ENCODE measurements around the gene LCA5L.
A peak's percentile ranks its signal among the peaks of the same experiment; 100 is the strongest.

Gene LCA5L

DNA sequence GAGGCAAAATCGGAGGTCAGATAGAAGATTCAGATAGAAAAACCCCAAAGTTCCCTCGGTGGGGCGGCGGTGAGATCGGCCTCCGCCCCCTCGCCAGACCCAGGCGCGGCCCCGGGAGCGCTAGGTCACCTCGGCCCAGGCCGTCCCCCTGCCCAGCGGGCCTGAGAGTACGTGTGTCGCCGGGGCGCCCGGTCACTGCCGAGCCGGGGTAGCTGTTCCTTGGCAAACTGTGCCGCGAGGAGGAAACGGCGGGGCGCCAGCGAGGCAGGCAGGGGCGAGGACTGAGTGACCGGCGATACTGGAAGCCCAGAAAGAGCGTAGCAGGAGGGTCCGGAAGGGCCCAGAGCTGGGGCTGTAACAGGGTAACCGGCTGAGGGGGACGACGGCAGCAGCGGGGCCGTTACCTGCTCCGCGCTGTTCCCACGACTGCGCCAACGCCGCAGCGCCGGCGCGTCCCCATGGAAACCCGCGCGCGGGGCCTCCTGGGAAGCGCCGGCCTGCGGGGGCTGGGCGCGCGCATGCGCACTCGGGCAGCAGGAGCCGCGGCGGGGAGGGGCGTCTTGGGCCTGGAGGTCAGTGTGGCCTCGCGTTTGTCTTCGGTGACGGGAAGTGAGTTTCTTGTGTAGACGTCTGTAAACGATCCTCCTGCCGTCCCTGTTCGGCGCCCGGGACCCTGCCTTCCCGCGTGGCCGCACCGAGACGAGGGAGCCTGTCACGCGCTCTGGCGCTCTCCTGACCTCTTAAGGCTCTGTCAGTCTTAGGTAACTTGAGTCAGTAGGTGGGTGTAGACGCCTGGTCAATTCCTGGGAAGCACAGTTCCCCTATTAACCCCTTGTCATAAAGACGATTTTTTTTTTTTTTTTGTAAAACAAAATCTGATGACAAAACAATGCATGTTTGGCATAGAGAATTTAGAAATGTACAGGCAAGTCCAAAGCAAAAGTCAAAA lies at the start of gene LCA5L:
Gene LCA5L (minus strand): TSS at position 458 of the 949 bp plus-strand sequence. CDS start 17,285 bp downstream, outside the sequence.
- DNase-seq (ENCODE audit: low spot score): peak; percentile 100

DNA sequence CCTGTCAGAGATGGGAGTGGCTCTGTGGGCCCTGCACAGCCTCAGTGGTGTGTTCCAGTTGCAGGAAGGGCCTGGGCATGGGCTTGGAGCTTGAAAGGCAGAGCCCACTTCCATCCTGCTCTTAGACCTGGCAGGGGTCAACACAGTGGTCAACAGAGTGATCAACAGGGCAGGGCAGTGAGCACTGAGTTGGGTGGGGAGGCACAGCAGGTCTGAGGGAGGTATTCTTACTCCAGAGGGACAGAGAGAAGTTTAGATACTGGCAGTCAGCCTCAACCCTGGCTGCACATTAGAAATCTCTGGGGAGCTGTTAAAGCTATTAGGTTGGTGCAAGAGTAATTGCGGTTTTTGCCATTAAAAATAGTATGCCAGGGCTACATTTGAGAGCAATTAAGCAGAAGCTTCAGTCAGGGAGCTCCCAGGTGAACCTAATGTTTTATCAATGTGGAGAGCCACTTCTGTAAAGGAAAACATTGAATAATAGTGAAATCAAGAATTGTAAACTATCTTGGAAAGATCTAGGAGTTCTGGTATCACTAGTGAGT lies 43.9 kb upstream of the LCA5L start:
- DNase-seq (ENCODE audit: low spot score): no peak

DNA sequence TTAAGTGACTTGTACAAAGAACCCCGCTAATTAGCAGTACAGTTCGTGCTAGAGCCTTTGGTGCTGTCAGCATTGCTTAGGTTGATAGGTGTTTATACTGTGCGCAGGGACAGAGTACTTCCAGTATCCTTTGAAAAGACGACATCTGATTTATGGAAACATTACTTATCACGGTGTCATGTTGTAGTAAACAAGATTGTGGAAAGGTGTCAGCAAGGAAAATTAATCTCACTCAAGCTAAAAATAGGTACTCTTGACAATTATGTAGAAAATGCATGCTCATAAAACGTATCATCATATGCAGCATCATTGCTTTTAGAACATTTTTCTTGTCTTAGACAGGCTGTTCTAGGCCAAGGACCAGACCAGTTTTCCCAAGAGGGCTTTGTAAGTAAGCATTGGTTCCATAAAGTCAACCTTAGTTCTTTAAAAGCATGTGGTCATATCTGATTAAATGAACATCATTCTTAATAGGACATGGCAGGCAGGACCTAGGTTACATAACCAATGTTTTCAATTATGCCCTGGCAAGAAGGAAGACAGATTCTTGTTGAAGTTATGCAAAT lies 39.2 kb upstream of the LCA5L start:
- DNase-seq (ENCODE audit: low spot score): no peak

- DNase-seq (ENCODE audit: low spot score): no peak
Observed at GRCh38 chr21:39483917-39484316, 38.3 kb upstream of the LCA5L start.

- DNase-seq (ENCODE audit: low spot score): no peak
Observed at GRCh38 chr21:39481886-39482285, 36.3 kb upstream of the LCA5L start.

- no peak for DNase-seq (ENCODE audit: low spot score)
Observed at GRCh38 chr21:39480271-39480670, 34.7 kb upstream of the LCA5L start.

DNA sequence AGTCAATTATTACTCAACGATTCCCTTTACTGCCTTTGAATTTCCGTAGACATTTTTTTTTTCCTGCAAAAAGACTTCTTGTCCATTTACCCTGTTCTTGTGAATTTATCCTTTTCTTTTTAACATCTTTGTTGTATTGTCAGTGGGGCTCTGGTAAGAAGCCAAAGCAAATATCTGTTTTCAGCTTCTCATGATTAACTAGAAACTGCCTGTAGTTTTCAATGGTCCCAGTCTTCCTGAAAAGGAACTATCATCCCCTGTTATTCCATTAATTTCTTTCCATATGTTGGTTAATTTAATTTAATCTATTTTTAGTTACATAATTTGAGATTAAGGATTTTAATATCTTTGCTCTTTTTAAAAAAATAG lies 34.2 kb upstream of the LCA5L start:
- DNase-seq (ENCODE audit: low spot score): no peak

DNA sequence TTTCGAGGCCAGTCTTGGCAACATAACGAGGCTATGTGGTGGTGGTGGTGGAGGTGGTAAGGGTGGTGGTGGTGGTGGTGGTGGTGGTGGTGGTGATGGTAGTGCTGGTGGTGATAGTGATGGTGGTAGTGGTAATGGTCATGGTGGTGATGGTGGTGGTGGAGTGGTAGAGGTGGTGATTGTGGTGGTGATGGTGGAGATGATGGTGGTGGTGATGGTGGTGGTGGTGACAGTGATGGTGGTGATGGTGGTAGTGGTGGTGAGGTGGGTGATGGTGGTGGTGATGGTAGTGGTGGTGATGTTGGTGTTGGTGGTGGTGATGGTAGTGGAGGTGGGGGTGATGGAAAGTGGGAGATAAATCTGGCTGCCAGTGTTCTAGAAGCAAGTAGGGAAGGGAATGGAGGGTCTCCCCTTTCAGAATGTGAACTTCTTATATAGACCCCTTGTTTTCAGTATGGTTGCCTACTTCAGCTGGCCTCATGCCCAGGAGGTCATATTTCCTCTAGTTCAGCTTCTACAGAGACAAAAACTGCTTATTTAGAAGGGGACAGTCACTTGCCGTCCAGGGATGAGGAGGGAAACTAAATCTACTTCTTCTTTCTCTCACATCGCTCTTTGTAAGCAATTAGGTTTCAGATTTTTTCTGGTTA lies 33.7 kb upstream of the LCA5L start:
- no peak for DNase-seq (ENCODE audit: low spot score)

GRCh38 chr21:39474611-39475010 lies 29.0 kb upstream of the LCA5L start:
- DNase-seq (ENCODE audit: low spot score): no peak

DNA sequence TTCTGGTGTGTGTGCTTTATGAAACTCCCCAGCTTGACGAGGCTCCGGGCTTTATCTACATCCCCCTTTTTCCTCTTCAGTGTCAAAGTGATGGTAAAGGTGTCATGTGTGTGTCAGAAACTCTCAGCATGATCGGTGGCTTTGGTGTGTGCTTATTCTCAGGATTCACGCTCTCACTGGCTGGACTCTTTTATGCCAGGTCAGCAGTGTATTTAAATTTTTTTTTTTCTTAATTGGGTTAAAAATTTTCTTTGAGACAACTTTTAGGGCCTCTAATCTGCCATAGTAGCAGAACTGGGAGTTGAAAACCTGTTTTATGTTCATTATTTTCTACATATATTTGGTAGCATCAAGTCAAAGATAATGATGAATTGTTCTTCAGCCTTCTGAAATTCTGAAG lies 27.2 kb upstream of the LCA5L start:
- DNase-seq (ENCODE audit: low spot score): no peak

DNA sequence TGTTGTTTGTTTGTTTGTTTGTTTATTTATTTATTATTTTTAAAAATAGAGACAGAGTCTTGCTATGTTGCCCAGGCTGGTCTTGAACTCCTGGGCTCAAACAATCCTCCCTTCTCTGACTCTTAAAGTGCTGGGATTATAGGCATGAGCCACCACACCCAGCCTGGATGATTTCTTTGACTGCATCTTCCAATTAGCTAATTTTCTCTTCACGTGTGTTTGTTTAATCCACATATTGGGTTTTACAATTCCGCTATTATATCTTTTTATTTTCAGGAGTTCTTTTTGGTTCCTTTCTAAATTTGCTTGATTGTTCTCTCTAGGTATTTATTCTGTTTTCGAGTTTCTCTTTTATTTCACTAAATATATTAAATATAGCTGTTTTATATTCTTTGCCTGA lies 26.0 kb upstream of the LCA5L start:
- no peak for DNase-seq (ENCODE audit: low spot score)

- DNase-seq (ENCODE audit: low spot score): no peak
Observed at GRCh38 chr21:39468559-39468958, 23.0 kb upstream of the LCA5L start.

GRCh38 chr21:39467746-39468145 lies 22.2 kb upstream of the LCA5L start:
- DNase-seq (ENCODE audit: low spot score): no peak

- no peak for DNase-seq (ENCODE audit: low spot score)
Observed at GRCh38 chr21:39466584-39466983, 21.0 kb upstream of the LCA5L start.

DNA sequence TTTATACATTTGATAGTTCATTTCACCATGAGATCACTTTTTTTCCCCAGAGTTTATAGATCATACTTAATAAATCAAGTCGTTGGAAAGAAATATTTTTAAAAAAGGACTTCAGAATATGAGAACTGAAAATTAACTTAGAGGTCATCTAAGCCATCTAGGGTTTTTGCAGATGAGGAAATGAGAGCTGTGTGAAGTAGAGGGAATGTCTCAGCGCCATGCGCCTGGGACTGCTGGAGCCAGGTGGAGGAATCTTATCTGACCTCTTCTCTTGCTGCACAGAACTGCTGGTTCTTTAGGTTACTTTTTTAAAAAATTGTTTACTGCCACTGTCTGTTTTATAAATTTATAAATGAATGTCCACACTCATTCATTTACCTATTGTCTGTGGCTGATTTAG lies 17.7 kb upstream of the LCA5L start:
- no peak for DNase-seq (ENCODE audit: low spot score)

- no peak for DNase-seq (ENCODE audit: low spot score)
Observed at GRCh38 chr21:39461419-39461818, 15.8 kb upstream of the LCA5L start.

- no peak for DNase-seq (ENCODE audit: low spot score)
Observed at GRCh38 chr21:39456665-39457064, 11.1 kb upstream of the LCA5L start.

- DNase-seq (ENCODE audit: low spot score): no peak
Observed at GRCh38 chr21:39454949-39455668, 9.5 kb upstream of the LCA5L start.

DNA sequence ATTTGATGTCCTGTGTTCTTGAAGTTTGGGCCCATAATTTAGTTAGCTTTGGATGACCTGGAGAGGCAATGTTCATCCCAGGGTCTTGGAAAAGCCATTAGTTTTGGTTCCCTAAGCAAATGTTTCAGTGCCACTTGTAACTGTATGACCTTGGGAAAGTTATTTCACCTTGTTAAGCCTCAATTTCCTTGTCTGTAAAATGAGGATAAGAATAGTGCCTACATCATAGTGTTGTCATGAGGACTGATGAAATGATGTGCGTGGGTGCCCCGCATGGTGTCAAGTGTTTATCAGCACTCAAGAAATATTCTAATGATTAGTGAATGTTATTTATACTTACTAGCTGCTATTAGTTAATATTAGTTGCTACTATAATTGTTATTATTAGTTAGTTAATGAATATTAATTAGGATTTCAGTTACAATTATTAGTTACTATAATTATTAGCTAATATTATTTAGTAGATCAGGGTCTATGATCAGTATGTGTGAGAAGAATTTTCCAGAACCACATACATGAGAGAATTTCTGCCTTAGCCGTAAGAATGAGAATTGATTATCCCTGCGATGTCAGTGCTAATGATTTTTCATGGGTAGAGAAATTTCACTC lies 8.1 kb upstream of the LCA5L start:
- DNase-seq (ENCODE audit: low spot score): no peak

- DNase-seq (ENCODE audit: low spot score): no peak
Observed at GRCh38 chr21:39452970-39453342, 7.4 kb upstream of the LCA5L start.

DNA sequence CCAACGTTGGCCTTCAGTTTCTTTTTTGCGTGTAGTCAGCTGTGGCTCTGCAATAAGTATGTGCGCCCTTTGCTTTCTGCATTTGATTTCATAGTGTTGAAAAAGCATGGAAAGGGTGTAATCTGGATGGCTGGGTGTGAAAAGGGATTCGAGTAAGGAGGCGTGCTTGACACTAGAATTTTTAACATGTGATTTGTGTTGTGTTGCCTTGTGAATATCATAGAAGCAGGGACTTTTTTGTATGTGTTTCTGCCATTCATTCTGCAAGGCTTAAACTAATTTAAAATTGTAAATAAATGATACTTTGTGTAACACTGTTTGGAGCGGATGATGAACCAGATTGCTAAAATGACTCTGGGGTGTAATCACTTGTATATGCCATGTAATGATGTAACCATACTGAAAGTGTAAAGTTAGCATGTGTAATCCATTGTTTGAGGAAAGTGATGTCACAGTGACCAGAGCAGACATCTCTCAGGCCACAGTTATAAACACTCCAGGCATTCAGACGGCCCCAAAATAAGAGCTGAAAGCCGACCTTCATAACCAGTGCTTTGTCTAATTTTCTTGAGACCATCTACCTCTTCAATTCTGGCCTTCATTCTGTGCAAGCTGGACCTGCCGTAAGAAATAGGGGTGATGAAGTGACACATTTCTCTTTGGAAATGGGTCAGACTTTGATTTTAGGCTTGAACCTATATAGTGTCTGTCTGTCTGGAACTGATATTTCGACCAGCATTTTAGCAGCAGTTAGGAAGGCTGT lies 6.8 kb upstream of the LCA5L start:
- DNase-seq (ENCODE audit: low spot score): no peak
